Measurements from ENCODE around the gene SLC35D3. TPM values are rescaled to one million over a fixed set of nuclear protein-coding genes. Genes with fewer than 3 reads are reported as not detected.

The SLC35D3 gene
- polyA plus RNA-seq, 1 experiment: not detected

GRCh38 chr6:136960781-136961180, 38.7 kb downstream of the SLC35D3 start:
- CTCF ChIA-PET: interaction anchor here (0.6 kb wide), 1 partner anchor 81 kb away, joined by 4 read pairs; no protein-coding TSS in a partner anchor
- no peak for DNase-seq (ENCODE audit: low read depth)
- POLR2A ChIA-PET: no interaction called here

GRCh38 chr6:136961848-136962247, 39.7 kb downstream of the SLC35D3 start:
- POLR2A ChIA-PET: no interaction called here
- TF ChIP-seq CTCF (IDR thresholded peaks at IDR 0.05; ENCODE audit: insufficient read depth, low read depth, low read length): no peak
- no peak for DNase-seq (ENCODE audit: low read depth)
- CTCF ChIA-PET: no interaction called here
- H3K4me3 ChIP-seq (ENCODE audit: low read depth, low read length): no peak overlapping the region
- peaks cover 2% of the 10 kb centered on the region for H3K27me3 ChIP-seq (ENCODE audit: control insufficient read depth, insufficient read depth, low read length)
- H3K36me3 ChIP-seq (ENCODE audit: control insufficient read depth, insufficient read depth, low read length): no peaks in the 10 kb centered on the region

More at GRCh38 chr6:136960781-136961180, 38.7 kb downstream of the SLC35D3 start:
- H3K4me3 ChIP-seq (ENCODE audit: low read depth, low read length): no peak overlapping the region
- H3K27me3 ChIP-seq (ENCODE audit: control insufficient read depth, insufficient read depth, low read length): peaks cover 2% of the 10 kb centered on the region
- H3K36me3 ChIP-seq (ENCODE audit: control insufficient read depth, insufficient read depth, low read length): no peaks in the 10 kb centered on the region
- TF ChIP-seq CTCF (IDR thresholded peaks at IDR 0.05; ENCODE audit: insufficient read depth, low read depth, low read length): no peak

GRCh38 chr6:136962661-136963060, 40.6 kb downstream of the SLC35D3 start:
- CTCF ChIA-PET: interaction anchor here (0.5 to 0.6 kb wide), 2 partner anchors 79 to 324 kb away, joined by 3 to 5 read pairs; no protein-coding TSS in a partner anchor
- no peak overlapping the region for H3K4me3 ChIP-seq (ENCODE audit: low read depth, low read length)
- peaks cover 2% of the 10 kb centered on the region for H3K27me3 ChIP-seq (ENCODE audit: control insufficient read depth, insufficient read depth, low read length)
- DNase-seq (ENCODE audit: low read depth): no peak
- no peaks in the 10 kb centered on the region for H3K36me3 ChIP-seq (ENCODE audit: control insufficient read depth, insufficient read depth, low read length)
- TF ChIP-seq CTCF (IDR thresholded peaks at IDR 0.05; ENCODE audit: insufficient read depth, low read depth, low read length): no peak
- POLR2A ChIA-PET: no interaction called here

- DNase-seq (ENCODE audit: low read depth): no peak
- Histone ChIP-seq H3K36me3 (ENCODE audit: control insufficient read depth, insufficient read depth, low read length) (no peaks in the 10 kb centered on the region), H3K27me3 (ENCODE audit: control insufficient read depth, insufficient read depth, low read length) (peaks cover 2% of the 10 kb centered on the region), H3K4me3 (ENCODE audit: low read depth, low read length) (no peak overlapping the region)
- ChIA-PET POLR2A (no interaction called here), CTCF (interaction anchor here (0.6 kb wide), 2 partner anchors 78 to 576 kb away, joined by 3 to 4 read pairs; no protein-coding TSS in a partner anchor)
- TF ChIP-seq CTCF (IDR thresholded peaks at IDR 0.05; ENCODE audit: insufficient read depth, low read depth, low read length): no peak
Measured at GRCh38 chr6:136963259-136963658, 41.2 kb downstream of the SLC35D3 start.

- CTCF ChIA-PET: interaction anchor here (0.6 to 0.8 kb wide), 2 partner anchors 118 to 740 kb away, joined by 3 to 7 read pairs; no protein-coding TSS in a partner anchor
- POLR2A ChIA-PET: no interaction called here
- TF ChIP-seq CTCF (IDR thresholded peaks at IDR 0.05; ENCODE audit: insufficient read depth, low read depth, low read length): no peak
Measured at GRCh38 chr6:136964398-136964797, 42.3 kb downstream of the SLC35D3 start.

More at GRCh38 chr6:136964398-136964797, 42.3 kb downstream of the SLC35D3 start:
- peaks cover 2% of the 10 kb centered on the region for H3K27me3 ChIP-seq (ENCODE audit: control insufficient read depth, insufficient read depth, low read length)
- no peak for DNase-seq (ENCODE audit: low read depth)
- H3K36me3 ChIP-seq (ENCODE audit: control insufficient read depth, insufficient read depth, low read length): no peaks in the 10 kb centered on the region
- H3K4me3 ChIP-seq (ENCODE audit: low read depth, low read length): no peak overlapping the region
